Pericardium fibroblast (primary cell): ENCODE data around the gene ALCAM. TPM values are rescaled to one million over a fixed set of nuclear protein-coding genes. Genes with fewer than 3 reads are reported as not detected.

ENCODE experiments used
- total RNA-seq: library from RNA; depleted of rRNA; stranded (reverse); fragments of >200 nt; gene quantifications from 2 replicates; pipeline ENCODE4 v1.2.3, GENCODE V29; 2015

ALCAM gene
- total RNA-seq, result 35.2 and 49.6 TPM in 2 replicates

DNA sequence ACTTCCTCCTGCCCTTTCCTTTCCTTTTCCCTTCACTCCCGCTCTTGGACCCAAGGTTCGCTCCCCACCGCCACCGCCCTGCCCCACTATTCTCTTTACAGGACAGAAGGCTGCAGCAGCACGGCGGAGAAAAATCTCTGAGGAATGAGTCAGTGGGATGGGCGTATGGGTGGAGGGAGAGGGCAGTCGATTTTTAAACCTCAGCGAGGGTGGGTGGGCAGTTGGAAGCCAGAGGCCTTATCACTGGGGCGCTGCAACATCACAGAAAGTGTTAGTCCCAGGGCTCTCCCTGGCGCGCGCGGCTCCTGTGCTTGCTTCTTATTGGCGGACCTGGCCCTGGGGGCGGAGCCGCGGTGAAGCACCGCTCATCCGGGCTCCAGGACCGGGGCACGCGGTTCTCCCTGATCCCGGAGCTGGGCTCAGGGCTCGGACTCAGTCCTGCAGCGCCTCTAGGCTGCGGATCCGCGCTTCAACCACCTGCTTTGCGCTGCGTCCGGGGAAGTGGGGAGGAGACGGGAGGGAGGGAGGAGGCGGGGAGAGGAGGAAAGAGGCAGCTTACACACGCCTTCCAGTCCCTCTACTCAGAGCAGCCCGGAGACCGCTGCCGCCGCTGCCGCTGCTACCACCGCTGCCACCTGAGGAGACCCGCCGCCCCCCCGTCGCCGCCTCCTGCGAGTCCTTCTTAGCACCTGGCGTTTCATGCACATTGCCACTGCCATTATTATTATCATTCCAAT is at the start of gene ALCAM:
Gene ALCAM (plus strand): TSS at position 584 of the 737 bp plus-strand sequence.

